ENCODE data around the gene CCDC126. TPM values are rescaled to one million over a fixed set of nuclear protein-coding genes. Genes with fewer than 3 reads are reported as not detected.

CCDC126 gene
- total RNA-seq, 1 experiment from 2014 or later: 29.3 TPM

Other genes with a start within 250 kb of the CCDC126 start
- 277 and 349 TPM in 2 replicates for gene IGF2BP3, start 126.9 kb upstream of the CCDC126 start, total RNA-seq (2014; rRNA removed; shearing (Covaris generic))
- 37.0 and 54.9 TPM in 2 replicates for gene TRA2A, start 65.4 kb upstream of the CCDC126 start, total RNA-seq (2014; rRNA removed; shearing (Covaris generic))
- 6.5 and 6.9 TPM in 2 replicates for gene FAM221A, start 82.8 kb downstream of the CCDC126 start, total RNA-seq (2014; rRNA removed; shearing (Covaris generic))
- 0.34 and 0.36 TPM in 2 replicates for gene STK31, start 112.8 kb downstream of the CCDC126 start, total RNA-seq (2014; rRNA removed; shearing (Covaris generic))

All from Daoy (cell line).